ENCODE data around the gene RAB27B.

Gene RAB27B

GRCh38 chr18:54916507-54916906, 88.2 kb downstream of the RAB27B start:
- DNase-seq = no peak

- DNase-seq = no peak
These were observed 89.8 kb downstream of the RAB27B start for GRCh38 chr18:54918060-54918459.

GRCh38 chr18:54919412-54919811, 91.1 kb downstream of the RAB27B start:
- DNase-seq = no peak

- DNase-seq = no peak
These were observed 95.2 kb downstream of the RAB27B start for GRCh38 chr18:54923339-54923956.

GRCh38 chr18:54924948-54925347, 96.7 kb downstream of the RAB27B start:
- no peak for DNase-seq

GRCh38 chr18:54926593-54927325, 98.5 kb downstream of the RAB27B start:
- no peak for DNase-seq

GRCh38 chr18:54928236-54928635, 100.0 kb downstream of the RAB27B start:
- no peak for DNase-seq

GRCh38 chr18:54931152-54931551, 102.9 kb downstream of the RAB27B start:
- no peak for DNase-seq

- no peak for DNase-seq
These were observed 104.2 kb downstream of the RAB27B start for GRCh38 chr18:54932472-54932871.

- DNase-seq = no peak
These were observed 110.2 kb downstream of the RAB27B start for GRCh38 chr18:54938506-54938905.

- DNase-seq = no peak
These were observed 111.2 kb downstream of the RAB27B start for GRCh38 chr18:54939361-54939917.

- DNase-seq = no peak
These were observed 113.9 kb downstream of the RAB27B start for GRCh38 chr18:54942144-54942543.

- no peak for DNase-seq
These were observed 114.3 kb downstream of the RAB27B start for GRCh38 chr18:54942569-54942968.

Measured in effector CD8-positive, alpha-beta T cell (primary cell).